ENCODE measurements around the gene TMEM248.
"Not testable (repeated sequence)": the region's sequence is repeated elsewhere in the genome, so short reads cannot be mapped to it uniquely, and the experiment has no call there.

DNA sequence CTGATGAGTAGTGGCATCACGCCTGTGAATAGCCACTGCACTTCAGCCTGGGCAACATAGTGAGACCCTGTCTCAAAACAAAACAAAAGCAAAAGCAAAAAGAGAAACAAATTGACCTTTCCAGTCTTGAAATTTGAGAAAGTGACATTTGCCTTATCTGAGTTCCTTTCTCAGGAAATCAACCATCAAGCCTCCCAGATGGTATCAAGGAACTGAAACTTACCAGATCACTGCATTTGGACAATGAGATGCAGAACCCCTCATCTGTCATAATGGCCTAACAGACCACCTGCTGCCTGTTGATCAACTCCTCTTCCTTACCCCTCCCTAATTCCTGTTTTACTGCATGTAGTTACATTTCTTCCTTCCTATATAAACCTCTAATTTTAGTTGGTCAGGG lies 59.3 kb downstream of the TMEM248 start:
- not testable (repeated sequence) for TF ChIP-seq ZNF605 (CRISPR knock-in tag; IDR thresholded peaks at IDR 0.05); ZNF569 (CRISPR knock-in tag; IDR thresholded peaks at IDR 0.05; ENCODE audit: borderline replicate concordance); PHB2 (IDR thresholded peaks at IDR 0.05; ENCODE audit: partially characterized antibody); ZNF274 (CRISPR knock-in tag; IDR thresholded peaks at IDR 0.05); EZH2 (conservative IDR thresholded peaks at IDR 0.05; ENCODE audit: low read depth, low read length); EP300 (IDR thresholded peaks at IDR 0.05; ENCODE audit: low read depth in 2 of 2, low read length in 2 of 2); EP300 (CRISPR knock-in tag; IDR thresholded peaks at IDR 0.05; ENCODE audit: borderline replicate concordance)
- TF ChIP-seq, protein P1, sequence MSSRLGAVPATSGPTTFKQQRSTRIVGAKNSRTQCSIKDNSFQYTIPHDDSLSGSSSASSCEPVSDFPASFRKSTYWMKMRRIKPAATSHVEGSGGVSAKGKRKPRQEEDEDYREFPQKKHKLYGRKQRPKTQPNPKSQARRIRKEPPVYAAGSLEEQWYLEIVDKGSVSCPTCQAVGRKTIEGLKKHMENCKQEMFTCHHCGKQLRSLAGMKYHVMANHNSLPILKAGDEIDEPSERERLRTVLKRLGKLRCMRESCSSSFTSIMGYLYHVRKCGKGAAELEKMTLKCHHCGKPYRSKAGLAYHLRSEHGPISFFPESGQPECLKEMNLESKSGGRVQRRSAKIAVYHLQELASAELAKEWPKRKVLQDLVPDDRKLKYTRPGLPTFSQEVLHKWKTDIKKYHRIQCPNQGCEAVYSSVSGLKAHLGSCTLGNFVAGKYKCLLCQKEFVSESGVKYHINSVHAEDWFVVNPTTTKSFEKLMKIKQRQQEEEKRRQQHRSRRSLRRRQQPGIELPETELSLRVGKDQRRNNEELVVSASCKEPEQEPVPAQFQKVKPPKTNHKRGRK (CRISPR knock-in tag; IDR thresholded peaks at IDR 0.05): not testable (repeated sequence)
- TF ChIP-seq, protein P2, sequence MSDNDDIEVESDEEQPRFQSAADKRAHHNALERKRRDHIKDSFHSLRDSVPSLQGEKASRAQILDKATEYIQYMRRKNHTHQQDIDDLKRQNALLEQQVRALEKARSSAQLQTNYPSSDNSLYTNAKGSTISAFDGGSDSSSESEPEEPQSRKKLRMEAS (IDR thresholded peaks at IDR 0.05): not testable (repeated sequence)
- TF ChIP-seq, protein P3, sequence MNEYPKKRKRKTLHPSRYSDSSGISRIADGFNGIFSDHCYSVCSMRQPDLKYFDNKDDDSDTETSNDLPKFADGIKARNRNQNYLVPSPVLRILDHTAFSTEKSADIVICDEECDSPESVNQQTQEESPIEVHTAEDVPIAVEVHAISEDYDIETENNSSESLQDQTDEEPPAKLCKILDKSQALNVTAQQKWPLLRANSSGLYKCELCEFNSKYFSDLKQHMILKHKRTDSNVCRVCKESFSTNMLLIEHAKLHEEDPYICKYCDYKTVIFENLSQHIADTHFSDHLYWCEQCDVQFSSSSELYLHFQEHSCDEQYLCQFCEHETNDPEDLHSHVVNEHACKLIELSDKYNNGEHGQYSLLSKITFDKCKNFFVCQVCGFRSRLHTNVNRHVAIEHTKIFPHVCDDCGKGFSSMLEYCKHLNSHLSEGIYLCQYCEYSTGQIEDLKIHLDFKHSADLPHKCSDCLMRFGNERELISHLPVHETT (CRISPR knock-in tag; conservative IDR thresholded peaks at IDR 0.05): not testable (repeated sequence)
